NOMO-1 (cell line): ENCODE results near the gene RAG2.

Experiments used
- DNase-seq, 2 experiments: peaks; one replicate each; lab custom pipeline; 2025; ENCODE audit not compliant: unreplicated experiment in 2 of 2; lab: John Stamatoyannopoulos, UW

The RAG2 gene

GRCh38 chr11:36598051-36598450, at the start of gene RAG2:
Gene RAG2 (minus strand): TSS chr11:36598236. CDS start chr11:36594168, 4,068 bp downstream.
- no peak for DNase-seq

GRCh38 chr11:36638556-36638955, 40.5 kb upstream of the RAG2 start:
- no peak for DNase-seq

- no peak for DNase-seq
These were observed 37.2 kb upstream of the RAG2 start for GRCh38 chr11:36635066-36635862.

GRCh38 chr11:36631774-36632173, 33.7 kb upstream of the RAG2 start:
- DNase-seq: no peak

GRCh38 chr11:36628765-36629244, 30.8 kb upstream of the RAG2 start:
- no peak for DNase-seq

- DNase-seq: no peak
These were observed 30.1 kb upstream of the RAG2 start for GRCh38 chr11:36628141-36628540.

- DNase-seq: no peak
These were observed 29.4 kb upstream of the RAG2 start for GRCh38 chr11:36627471-36627870.

- DNase-seq: no peak
These were observed 29.0 kb upstream of the RAG2 start for GRCh38 chr11:36627006-36627405.

GRCh38 chr11:36623494-36623893, 25.5 kb upstream of the RAG2 start:
- DNase-seq: no peak

GRCh38 chr11:36622431-36623136, 24.5 kb upstream of the RAG2 start:
- peak in 1 of 2 experiments; percentile 63 for DNase-seq

GRCh38 chr11:36620246-36620645, 22.2 kb upstream of the RAG2 start:
- peak; percentile 27 to 58 for DNase-seq

GRCh38 chr11:36619502-36619901, 21.5 kb upstream of the RAG2 start:
- DNase-seq: no peak

GRCh38 chr11:36618363-36619047, 20.5 kb upstream of the RAG2 start:
- no peak for DNase-seq

GRCh38 chr11:36617543-36618362, 19.7 kb upstream of the RAG2 start:
- DNase-seq: no peak

GRCh38 chr11:36615826-36616225, 17.8 kb upstream of the RAG2 start:
- no peak for DNase-seq

- no peak for DNase-seq
These were observed 11.3 kb upstream of the RAG2 start for GRCh38 chr11:36609383-36609782.

- no peak for DNase-seq
These were observed 10.6 kb upstream of the RAG2 start for GRCh38 chr11:36608491-36609199.

- DNase-seq: no peak
These were observed 7.5 kb upstream of the RAG2 start for GRCh38 chr11:36605221-36606216.

GRCh38 chr11:36602135-36602534, 4.1 kb upstream of the RAG2 start:
- DNase-seq: no peak
